GM21529 (cell line): Measurements from ENCODE around the gene TUBA4B.
A peak's percentile ranks its signal among the peaks of the same experiment; 100 is the strongest.

Experiments used
- ATAC-seq: cut with Tn5 transposase; IDR thresholded peaks from one replicate; pipeline ENCODE4 v1.9.1; 2021; ENCODE audit not compliant: unreplicated experiment

Gene TUBA4B

DNA sequence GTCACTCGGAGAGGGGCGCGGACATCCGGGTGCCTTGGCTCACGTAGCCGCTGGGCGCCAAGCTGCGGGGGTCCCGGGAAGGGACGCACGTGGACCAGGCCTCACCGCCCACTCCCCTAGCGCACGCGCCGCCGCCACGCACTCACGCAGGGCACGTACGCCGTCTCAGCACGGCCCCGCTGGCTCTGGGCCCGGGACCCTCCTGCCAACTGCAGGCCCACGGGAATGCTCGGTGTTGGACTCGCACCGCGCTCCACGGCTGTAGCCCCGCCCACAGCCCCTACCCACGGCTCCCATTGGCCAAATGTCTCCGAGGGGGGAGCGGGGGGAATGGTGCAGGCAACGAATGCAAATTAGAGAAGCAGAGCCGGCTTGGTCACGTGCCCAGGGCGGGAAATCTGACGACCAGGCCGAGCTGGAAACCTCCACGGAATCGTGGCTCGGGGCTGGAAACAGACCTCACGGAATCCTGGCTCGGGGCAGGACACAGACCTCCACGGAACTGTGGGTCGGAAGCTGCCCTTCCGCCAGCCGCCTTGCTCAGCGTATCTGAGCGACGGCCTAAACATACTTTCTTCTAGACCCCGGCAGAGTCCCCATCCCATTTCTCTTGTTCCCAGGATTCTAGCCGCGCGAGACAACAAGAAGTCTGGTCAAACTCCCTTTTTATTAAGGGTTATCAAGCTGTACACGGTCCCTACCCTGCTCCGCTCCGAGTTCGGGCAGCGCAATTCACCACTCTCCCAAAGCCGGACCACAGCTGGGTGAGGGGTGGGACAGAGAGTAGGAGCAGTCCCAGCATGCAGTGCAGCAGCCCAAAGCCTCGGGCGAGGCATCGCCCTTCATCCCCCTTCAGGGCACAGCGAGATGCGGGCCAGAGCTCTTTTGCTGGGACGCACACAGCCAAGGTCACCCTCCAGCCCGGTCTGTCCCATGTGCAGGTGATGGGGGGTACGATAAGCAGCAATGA lies 34.0 kb upstream of the TUBA4B start, which contains the start of gene ABCB6:
TSS of gene ABCB6 (minus strand) at position 227 of the 970 bp plus-strand sequence. CDS start 285 bp downstream, outside the sequence.
- ATAC-seq = peak; percentile 79

DNA sequence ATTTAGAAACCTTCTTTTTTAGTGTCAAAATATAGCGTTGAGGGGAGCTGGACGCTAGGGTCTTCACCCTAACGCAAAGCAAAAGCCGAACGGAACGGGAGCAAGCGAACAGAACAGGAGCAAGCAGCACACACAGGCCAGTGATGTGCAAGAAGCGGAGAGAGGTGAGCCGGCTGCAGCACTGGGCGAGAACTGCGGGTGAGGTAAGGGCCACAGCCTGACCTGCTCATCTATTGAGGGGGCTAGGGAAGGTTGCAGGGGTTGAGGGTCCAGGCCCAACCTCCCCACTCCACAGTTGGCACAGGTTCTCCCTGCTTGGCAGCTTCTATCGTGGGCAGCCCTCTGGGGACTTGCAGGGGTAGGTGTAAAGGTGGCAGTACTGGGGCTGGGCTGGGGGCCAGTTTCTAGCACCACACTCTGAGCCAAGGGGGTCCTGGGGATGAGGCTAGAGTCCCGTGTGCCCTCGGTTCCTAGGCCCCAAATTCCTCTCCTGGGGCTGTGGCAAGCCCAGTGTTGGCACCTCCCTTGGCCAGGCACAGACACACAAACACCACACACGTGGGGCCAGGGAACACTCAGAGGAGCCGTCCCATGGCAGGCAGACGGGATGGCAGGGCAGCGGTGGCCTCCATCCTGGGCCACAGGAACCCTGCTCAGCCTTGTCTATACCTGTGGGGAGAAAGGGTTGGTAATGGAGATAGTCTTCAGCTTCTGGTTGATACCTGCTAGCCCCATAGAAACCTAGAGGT lies 33.1 kb upstream of the TUBA4B start:
- ATAC-seq = no peak

DNA sequence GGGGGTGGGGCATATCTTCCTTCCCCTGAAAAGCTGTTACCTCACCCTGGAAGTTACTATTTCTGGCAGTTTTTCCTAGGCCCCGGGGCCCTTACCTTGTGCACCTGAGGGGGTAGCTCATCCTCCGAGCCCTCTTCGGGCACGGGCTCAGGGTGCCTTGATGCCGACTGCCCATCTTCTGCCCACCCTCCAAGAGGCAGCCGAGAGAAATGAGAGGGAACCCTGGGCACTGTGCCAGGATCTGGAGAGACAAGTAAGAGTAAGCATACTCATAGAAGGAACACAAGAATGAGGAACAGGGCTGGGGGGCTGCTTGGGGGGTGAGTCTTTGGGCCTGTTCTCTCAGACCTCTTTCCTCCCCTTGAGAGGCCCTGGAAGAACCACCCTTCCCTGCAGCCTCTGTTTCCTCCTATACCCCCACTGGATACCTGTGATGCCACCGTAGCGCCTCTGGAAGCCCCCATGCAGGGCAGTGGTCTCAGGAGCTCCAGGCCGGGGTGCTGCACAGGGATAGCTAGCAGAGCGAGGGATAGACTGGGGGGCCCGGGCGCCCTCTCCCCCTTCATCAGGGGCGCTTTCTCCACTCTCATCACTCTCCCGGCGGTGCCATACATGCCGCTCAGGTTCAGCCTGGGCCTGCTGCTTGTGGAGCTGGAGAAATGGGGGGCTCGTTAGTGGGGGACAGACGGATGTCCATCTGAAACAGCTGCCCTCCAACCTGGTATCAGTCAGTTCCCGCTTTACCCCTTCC lies 32.2 kb upstream of the TUBA4B start:
- no peak for ATAC-seq

DNA sequence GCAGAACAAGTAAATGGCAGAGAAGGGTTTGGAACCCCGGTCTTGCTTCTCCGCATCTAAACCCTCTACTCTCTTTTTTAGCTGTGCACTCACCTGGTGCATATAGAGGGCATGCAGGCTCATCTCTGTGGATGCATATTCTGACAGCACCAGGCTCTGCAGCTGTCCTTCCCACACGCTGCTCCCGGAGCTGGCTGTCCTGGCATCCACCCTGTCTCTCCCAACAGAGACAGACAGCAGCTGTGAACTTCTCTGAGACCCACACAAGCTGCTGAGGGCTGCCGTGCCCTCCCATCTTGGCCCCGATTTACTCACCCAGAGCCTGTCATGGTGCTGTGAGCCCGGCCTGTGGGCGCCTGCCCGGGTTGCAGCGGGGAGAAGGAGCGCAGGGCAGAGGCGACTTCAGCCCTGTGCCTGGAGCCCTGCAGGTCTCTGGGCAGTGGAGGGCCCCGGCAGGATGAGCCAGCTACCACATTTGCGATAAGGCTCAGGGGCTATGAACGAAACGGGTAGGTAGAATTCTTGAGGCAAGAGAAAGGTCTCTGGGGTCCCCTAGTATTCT lies 31.0 kb upstream of the TUBA4B start:
- no peak for ATAC-seq

DNA sequence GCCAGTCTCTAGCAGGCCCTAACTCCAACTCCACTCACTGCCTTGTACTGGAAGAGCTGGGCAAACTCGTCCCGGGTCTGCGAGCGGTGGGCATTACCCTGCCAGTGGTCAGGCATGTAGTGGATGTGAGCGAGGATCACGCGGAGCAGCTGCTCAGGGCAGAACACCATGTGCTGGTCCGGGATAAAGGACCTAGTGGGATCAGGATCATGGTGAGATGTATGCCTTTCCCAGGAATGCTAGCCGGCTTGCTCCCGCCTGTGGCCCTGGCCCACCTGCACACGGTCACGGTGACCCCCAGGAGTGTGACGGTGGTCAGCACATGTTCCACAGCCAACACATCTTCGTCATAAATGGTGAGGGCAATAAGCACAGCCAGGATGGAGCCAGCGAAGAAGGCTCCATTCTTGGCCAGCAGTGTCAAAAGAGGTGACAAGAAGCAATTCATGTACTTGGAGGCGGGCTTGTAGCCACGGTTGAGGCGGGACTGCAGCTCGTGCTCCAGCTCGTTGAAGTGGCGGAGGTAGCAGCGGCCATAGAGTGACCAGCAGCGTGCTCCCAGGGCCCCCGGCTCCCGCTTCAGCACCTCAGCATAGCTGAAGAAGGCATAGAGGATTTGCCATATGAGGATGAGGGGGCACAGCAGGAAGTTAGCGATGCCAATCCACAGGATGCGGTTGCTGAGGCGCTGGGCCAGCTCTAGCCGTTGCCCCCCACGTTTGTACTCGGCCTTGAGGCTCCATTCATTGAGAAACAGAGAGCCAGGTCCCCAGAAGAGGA lies 29.0 kb upstream of the TUBA4B start:
- ATAC-seq = no peak

DNA sequence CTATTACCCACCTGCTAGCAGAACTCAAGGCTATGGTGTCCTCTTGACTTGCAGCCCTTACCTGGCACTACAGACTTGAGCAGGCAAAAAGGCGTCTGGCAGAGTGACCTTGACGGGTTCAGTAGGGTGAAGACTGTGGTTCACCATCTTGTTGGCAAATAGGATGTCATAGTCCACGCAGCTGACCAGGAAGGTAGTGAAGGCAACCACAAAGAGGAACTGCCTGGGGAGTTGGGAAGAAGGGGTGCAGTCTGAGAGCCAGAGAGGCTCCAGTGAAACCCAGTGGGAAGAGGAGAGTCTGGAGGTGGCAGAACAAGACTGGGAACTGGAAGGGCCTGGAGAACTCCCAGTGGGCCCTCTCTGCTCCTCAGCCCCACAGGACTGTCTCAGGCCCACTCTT lies 27.7 kb upstream of the TUBA4B start:
- no peak for ATAC-seq

DNA sequence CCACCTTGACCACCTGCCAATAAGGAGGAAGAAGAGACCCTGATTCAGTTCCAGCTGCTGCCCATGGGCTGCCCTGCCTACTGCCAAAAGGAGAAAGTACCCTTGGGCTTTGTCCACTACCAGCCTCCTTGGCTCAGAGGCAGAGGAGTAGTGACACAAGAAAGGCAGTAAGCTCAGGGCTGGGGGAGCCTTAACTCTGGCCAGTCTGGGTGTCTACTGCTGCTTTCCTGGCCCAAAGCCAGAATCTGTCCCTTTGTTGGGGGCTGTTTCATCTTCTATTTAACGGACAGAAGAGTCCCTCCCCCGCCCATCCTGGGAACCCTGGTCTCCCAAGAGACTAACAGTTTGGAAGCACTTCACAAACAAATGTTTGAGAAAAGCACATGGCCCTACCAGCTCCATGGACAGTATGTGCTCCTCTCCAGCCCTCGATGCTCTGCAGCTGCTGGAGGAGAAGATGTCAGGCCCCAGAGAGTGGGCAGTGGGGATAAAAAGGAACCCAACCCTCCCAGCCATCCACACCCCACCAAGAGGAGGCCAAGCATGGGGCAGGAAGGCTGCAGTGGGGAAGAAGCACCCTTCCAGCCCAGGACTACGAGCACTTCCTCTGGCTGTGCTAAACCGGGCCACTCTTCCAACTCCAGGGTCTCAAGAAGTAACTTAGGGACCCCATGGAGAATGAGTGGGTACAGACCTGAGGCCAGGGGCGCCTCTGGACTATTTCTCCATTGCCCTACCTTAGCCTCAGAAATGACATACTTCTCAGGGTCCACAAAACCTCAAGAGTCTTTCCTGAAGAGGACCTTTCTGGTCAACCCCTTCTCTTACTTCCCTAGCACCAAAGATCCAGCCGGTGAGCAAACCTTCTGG lies 24.8 kb upstream of the TUBA4B start:
- ATAC-seq = no peak

DNA sequence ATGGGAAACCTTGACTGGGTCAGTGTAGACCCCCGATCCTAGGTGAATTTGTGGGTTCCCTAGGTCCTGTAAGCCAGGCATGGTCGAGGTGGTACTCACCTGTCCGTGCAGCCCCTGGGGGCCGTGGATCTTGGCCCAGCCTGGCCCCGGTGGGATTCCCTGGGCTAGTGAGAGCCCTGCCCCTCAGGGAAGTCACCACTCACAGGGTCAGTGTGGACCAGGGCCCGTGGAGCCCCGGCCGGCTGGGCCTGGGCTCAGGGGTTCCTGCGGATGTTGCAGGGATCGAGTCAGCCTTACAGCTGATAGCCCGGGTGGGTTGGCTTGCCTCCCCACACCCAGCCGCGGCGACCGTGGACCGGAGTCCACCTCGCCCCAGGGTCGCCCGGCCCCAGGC lies 24.1 kb upstream of the TUBA4B start:
- peak; percentile 9 for ATAC-seq

DNA sequence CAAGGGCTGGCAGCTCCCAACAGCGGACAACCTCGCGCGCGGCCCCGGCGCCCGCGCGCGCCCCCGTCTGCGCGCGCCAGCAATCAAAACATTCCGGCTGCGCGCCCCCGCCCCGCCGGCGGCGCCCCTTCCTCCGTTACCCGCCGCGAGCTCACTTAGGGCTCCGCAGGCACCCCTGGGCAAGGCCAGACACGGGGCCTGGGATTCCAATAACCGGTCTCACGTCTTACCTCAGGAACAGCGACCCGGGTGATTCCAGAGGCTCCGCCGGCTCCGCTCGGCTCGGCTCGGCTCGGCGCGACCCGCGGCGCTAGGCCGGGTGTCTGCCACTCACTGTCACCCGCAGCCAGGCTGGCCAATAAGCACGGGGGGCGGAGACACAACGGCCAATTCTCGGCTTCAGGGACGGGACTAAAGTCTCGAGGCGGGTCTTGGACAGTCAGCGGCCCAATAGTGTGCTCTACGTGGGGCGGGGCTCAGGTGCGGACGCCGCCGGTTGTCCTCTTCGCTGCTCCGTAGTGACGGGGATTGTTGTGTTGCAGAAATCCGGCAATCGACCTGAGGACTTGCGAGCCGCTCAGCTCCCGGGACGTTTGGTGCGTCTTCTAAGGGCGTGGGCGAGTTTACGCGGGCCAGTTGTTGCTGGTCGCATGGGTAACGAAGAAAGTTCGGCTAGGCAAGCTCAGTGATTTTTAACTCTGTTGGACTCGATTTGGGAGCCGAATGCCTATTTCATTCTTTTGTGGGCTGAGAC lies 23.6 kb upstream of the TUBA4B start, which contains the start of the genes ANKZF1 and ATG9A:
TSS of gene ANKZF1 (plus strand) at position 502 of the 754 bp plus-strand sequence. CDS start 452 bp downstream, outside the sequence.
TSS of gene ATG9A (minus strand) at position 332 of the 754 bp plus-strand sequence. CDS start 1,612 bp downstream, outside the sequence.
- ATAC-seq = peak; percentile 96

DNA sequence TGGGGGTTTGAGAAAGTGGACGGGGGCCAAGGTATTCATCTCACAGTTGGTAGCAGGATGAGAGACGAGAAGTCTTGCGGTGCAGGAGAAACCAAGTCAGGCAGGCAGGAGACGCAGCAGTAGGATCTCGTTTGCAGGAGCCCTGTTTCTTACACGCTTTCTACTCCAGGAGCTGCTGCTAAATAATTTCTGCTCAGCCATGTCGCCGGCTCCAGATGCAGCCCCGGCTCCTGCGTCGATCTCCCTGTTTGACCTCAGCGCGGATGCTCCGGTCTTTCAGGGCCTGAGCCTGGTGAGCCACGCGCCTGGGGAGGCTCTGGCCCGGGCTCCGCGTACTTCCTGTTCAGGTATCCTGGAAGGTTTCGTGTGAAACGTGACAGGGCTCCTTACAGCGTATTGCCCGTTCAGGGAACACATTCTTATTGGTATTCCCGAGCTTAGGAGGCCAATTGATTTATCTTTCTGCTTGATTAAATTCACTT lies 22.9 kb upstream of the TUBA4B start:
- ATAC-seq = peak; percentile 25

DNA sequence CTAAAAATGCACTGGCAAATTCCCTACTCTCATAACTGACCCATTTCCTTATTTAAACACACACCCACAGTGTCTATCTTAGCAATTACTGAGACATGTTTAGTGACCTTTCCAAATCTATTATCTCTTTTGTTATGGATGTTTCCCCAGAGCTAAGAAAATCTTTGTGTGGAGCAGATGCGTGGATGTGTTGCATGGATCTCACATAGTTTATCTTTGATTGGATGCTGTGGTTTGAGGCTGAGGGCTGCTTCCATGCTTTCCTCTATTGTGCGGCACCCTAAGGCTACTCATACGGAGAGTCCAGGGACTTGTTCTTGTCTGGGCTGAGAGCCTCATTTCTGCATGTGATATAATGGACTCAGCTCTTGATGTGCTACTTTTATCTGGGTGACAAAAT lies 18.7 kb upstream of the TUBA4B start:
- ATAC-seq = no peak

DNA sequence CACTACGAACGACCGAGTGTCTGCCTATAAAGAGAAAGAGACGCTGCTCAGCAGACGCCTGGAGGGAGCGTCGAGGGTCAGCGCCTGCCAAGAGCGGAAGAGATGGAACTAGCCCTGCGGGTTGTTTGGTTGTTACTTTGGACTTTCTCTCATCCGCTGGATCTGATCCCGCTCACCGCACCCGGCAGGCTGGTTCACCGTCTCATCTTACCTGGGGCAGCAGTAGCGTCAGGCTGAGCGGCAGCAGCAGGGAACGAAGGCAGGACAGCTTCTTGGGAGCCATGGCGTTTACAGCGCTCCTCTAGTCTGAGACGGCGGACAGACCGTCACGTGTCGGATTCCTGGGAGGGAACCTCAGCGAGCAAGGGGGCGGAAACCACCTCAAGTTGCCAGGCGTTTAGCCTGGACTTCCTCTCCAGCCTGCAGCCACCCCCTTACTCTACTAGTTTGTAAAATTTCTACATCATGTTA lies 9.7 kb upstream of the TUBA4B start:
- no peak for ATAC-seq

DNA sequence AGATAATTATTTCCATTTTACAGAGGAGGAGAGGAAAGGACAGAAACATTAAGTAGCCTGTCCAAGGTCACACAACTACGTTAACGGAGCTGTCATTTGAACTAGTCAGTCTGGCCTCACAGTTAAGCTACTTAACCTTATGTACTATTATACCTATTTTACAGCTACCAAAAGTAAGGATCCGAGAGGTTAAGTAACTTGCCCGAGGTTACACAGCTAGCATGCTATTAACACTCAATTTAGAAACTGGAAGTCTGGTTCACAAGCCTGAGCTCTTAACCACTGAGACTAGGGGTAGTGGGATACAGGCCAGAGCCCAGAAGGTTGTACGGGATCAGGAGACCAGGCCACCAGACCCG lies 8.3 kb upstream of the TUBA4B start:
- no peak for ATAC-seq

DNA sequence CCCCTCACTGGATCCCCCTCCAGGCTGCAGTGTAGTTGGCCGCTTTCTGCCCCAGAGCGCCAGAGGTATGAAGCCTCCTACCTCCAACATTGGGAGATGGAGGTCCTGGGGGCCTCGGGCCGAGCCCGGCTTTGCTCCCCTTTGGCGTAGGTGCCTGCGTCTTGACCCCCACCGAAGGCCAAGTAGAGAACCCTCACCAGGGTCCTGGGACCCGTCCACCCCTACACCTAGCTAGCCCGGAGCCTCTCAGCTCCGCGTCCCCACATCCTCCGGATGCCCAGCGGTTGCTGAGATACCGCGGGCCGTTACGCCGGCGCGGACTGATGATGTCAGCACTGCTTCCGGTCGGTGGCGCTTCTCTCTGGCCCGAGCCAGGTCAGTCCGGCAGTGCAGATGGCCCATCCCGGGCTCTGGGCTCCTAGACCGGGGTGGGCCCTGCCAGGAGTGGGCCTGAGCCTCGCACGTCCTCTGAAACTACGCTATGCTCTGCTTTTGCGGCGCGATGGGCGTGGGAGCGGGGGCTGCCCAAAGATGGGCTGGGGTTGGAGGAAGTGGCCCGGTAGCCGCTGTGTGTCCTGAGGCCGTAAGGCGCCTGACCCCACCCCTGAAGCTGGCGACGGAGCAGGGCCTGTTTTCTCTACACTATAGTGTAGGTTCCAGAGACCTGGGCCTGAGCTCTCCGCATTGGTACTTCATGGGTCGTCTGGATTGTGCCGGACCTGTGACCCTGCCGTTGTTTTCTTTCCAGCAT lies 7.7 kb upstream of the TUBA4B start, which contains the start of the genes GLB1L and STK16:
TSS of gene GLB1L (minus strand) at position 297 of the 751 bp plus-strand sequence. CDS start 1,871 bp downstream, outside the sequence.
TSS of gene STK16 (plus strand) at position 332 of the 751 bp plus-strand sequence. CDS start 521 bp downstream, outside the sequence.
- ATAC-seq = peak; percentile 64

DNA sequence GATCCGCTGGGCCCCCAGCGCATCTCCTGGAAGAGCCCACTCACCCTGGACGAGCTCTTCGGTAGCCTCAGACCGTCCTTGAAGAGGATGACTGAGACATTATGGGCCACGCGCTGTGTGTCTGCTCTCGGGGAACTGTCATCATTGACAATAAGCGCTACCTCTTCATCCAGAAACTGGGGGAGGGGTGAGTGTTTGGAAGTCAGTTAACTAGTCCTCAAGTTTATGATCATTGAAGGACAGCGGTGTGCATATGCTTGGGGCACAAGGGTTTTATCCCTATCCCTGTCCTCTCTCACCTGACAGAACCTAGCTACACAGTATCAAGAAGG lies 7.2 kb upstream of the TUBA4B start:
- ATAC-seq = no peak

DNA sequence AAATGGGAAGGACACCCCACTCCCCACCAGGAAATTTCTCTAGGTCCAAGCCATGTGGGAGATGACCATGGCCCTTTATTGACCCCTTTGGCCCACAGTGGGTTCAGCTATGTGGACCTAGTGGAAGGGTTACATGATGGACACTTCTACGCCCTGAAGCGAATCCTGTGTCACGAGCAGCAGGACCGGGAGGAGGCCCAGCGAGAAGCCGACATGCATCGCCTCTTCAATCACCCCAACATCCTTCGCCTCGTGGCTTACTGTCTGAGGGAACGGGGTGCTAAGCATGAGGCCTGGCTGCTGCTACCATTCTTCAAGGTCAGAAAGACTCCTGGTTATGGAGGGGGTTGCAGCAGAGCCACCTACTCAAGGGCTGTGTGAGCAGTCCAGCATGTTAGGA lies 6.5 kb upstream of the TUBA4B start:
- ATAC-seq = no peak
